AG08396 (cell line): ENCODE results near the gene SUPT4H1.

Source experiments
- DNase-seq: peaks from one replicate; pipeline ENCODE4 v3.0.0; 2012; ENCODE audit warnings: low spot score, mixed read lengths

SUPT4H1 gene

GRCh38 chr17:58329035-58329809, 22.8 kb downstream of the SUPT4H1 start:
- DNase-seq = no peak

GRCh38 chr17:58328195-58329034, 23.6 kb downstream of the SUPT4H1 start, which contains the start of gene TSPOAP1:
Gene TSPOAP1, minus strand, starts transcription at chr17:58328795. Its CDS starts 875 bp downstream, at chr17:58327920.
- DNase-seq = no peak

GRCh38 chr17:58327363-58328194, 24.4 kb downstream of the SUPT4H1 start:
- no peak for DNase-seq

GRCh38 chr17:58326609-58327362, 25.2 kb downstream of the SUPT4H1 start:
- no peak for DNase-seq

- no peak for DNase-seq
Measured at GRCh38 chr17:58325976-58326468, 26.0 kb downstream of the SUPT4H1 start.

GRCh38 chr17:58325289-58325726, 26.7 kb downstream of the SUPT4H1 start:
- DNase-seq = no peak

- DNase-seq = peak; percentile 82
Measured at GRCh38 chr17:58324409-58325288, 27.4 kb downstream of the SUPT4H1 start.

- no peak for DNase-seq
Measured at GRCh38 chr17:58324056-58324408, 28.0 kb downstream of the SUPT4H1 start.

GRCh38 chr17:58323366-58324055, 28.5 kb downstream of the SUPT4H1 start:
- no peak for DNase-seq

- no peak for DNase-seq
Measured at GRCh38 chr17:58322581-58323185, 29.3 kb downstream of the SUPT4H1 start.

- no peak for DNase-seq
Measured at GRCh38 chr17:58321571-58322525, 30.2 kb downstream of the SUPT4H1 start.

- DNase-seq = no peak
Measured at GRCh38 chr17:58320570-58321323, 31.3 kb downstream of the SUPT4H1 start.

- DNase-seq = no peak
Measured at GRCh38 chr17:58320163-58320558, 31.8 kb downstream of the SUPT4H1 start.

- no peak for DNase-seq
Measured at GRCh38 chr17:58319173-58320162, 32.5 kb downstream of the SUPT4H1 start.

- no peak for DNase-seq
Measured at GRCh38 chr17:58318627-58319172, 33.3 kb downstream of the SUPT4H1 start.

- no peak for DNase-seq
Measured at GRCh38 chr17:58318065-58318481, 33.9 kb downstream of the SUPT4H1 start.
